Tibial artery (tissue), 4 donors: ENCODE measurements around the gene SUMO3.

Source experiments
- DNase-seq, 2 donors: peaks; one replicate each; pipeline ENCODE4 v3.0.0-alpha.2; 2019
- H3K27ac ChIP-seq, 2 donors: fragments of 200-600 bp; sonication (generic) in 1 of 2; 1 replicate in 1 of 2; 2 replicates in 1 of 2; pipeline ENCODE4 v1.5.1; 2018 to 2019; ENCODE audit warnings: mild to moderate bottlenecking in 1 of 2
- H3K27me3 ChIP-seq, 2 donors: fragments of 200-600 bp; sonication (generic) in 1 of 2; one replicate each; pipeline versions ENCODE4 v1.5.1 to v1.6.0; 2016 to 2019
- H3K36me3 ChIP-seq, 3 donors: fragments of 200-600 bp; sonication (generic) in 2 of 3; one replicate each; pipeline ENCODE4 v1.5.1; 2016 to 2019; ENCODE audit warnings: mild to moderate bottlenecking in 2 of 3
- H3K4me1 ChIP-seq, 4 donors: fragments of 200-600 bp; sonication (generic) in 2 of 4; 1 replicate in 3 of 4; 2 replicates in 1 of 4; pipeline ENCODE4 v1.5.1; 2016 to 2019
- H3K4me3 ChIP-seq, 2 donors: fragments of 200-600 bp; sonication (generic) in 1 of 2; 1 replicate in 1 of 2; 2 replicates in 1 of 2; pipeline ENCODE4 v1.5.1; 2018 to 2019; ENCODE audit warnings: mild to moderate bottlenecking in 2 of 2
- H3K9me3 ChIP-seq, 3 donors: fragments of 200-600 bp; sonication (generic) in 1 of 3; one replicate each; pipeline ENCODE4 v1.5.1; 2016 to 2019
- CTCF ChIP-seq, 2 experiments: fragments of 200-600 bp in 1 of 2; fragments of 450-650 bp in 1 of 2; IDR thresholded peaks; one replicate each; pipeline ENCODE4 v1.5.1; 2017 to 2019; ENCODE audit warnings: antibody characterized with exemption in 2 of 2, mild to moderate bottlenecking in 1 of 2, moderate library complexity in 1 of 2
- intact Hi-C: fragments of 100-400 bp; cut with DNase I; formaldehyde crosslinking; loops from one replicate; pipeline ENCODE4 v1.15.0; 2023; ENCODE audit warnings: low total_unique reads

Gene SUMO3

GRCh38 chr21:44791993-44792392 lies 25.9 kb downstream of the SUMO3 start:
- H3K27ac ChIP-seq, result no peak overlapping the region
- intact Hi-C loops, result loop anchor here (10.0 kb wide), 1 partner anchor 487 kb away; the partner anchor contains the start of gene PFKL
- H3K27me3 ChIP-seq, result no peaks in the 10 kb centered on the region
- peaks cover 0 to 13% (median 11%) of the 10 kb centered on the region in 3 donors for H3K36me3 ChIP-seq
- no peaks in the 10 kb centered on the region for H3K9me3 ChIP-seq
- peaks cover 0 to 10% (median 0%) of the 10 kb centered on the region in 4 donors for H3K4me1 ChIP-seq
- H3K4me3 ChIP-seq, result no peak overlapping the region
- DNase-seq, result no peak
- TF ChIP-seq CTCF (IDR thresholded peaks at IDR 0.05), result no peak

GRCh38 chr21:44791246-44791645 lies 26.6 kb downstream of the SUMO3 start:
- Histone ChIP-seq H3K4me1 (peaks cover 0 to 10% (median 0%) of the 10 kb centered on the region in 4 donors), H3K9me3 (no peaks in the 10 kb centered on the region), H3K36me3 (peaks cover 0 to 13% (median 11%) of the 10 kb centered on the region in 3 donors), H3K27me3 (no peaks in the 10 kb centered on the region), H3K4me3 (no peak overlapping the region), H3K27ac (no peak overlapping the region)
- no peak for TF ChIP-seq CTCF (IDR thresholded peaks at IDR 0.05)
- no peak for DNase-seq
- intact Hi-C loops, result loop anchor here (10.0 kb wide), 1 partner anchor 486 kb away; the partner anchor contains the start of gene PFKL

- intact Hi-C loops, result loop anchor here (10.0 kb wide), 1 partner anchor 486 kb away; the partner anchor contains the start of gene PFKL
- H3K4me1 ChIP-seq, result peaks cover 0 to 10% (median 0%) of the 10 kb centered on the region in 4 donors
- no peak for TF ChIP-seq CTCF (IDR thresholded peaks at IDR 0.05)
- H3K9me3 ChIP-seq, result no peaks in the 10 kb centered on the region
- DNase-seq, result no peak
- peaks cover 0 to 13% (median 11%) of the 10 kb centered on the region in 3 donors for H3K36me3 ChIP-seq
- no peak overlapping the region for H3K27ac ChIP-seq
- H3K4me3 ChIP-seq, result no peak overlapping the region
- no peaks in the 10 kb centered on the region for H3K27me3 ChIP-seq
These were observed 27.5 kb downstream of the SUMO3 start for GRCh38 chr21:44790368-44790767.

DNA sequence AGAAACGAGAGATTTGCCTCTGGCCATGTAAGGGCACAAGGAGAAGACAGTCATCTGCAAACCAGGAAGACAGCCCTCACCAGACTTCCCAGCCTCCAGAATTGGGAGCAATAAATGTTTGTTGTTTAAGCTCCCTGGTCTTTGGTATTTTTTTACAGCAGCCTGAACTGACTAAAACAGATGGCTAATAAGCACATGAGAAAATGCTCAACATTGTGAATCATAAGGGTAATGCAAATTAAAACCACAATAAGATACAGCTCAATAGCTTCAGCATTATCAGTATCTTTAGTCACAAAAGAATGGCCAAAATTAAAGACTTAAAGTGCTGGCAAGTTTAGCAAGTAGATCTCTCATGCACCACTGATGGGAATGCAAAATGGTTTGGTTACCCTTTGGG lies 28.0 kb downstream of the SUMO3 start:
- Histone ChIP-seq H3K4me1 (peaks cover 0 to 10% (median 0%) of the 10 kb centered on the region in 4 donors), H3K27ac (no peak overlapping the region), H3K4me3 (no peak overlapping the region), H3K36me3 (peaks cover 0 to 15% (median 13%) of the 10 kb centered on the region in 3 donors), H3K9me3 (no peaks in the 10 kb centered on the region), H3K27me3 (no peaks in the 10 kb centered on the region)
- DNase-seq, result no peak
- intact Hi-C loops, result loop anchor here (10.0 kb wide), 1 partner anchor 485 kb away; the partner anchor contains the start of gene PFKL
- TF ChIP-seq CTCF (IDR thresholded peaks at IDR 0.05), result no peak

DNA sequence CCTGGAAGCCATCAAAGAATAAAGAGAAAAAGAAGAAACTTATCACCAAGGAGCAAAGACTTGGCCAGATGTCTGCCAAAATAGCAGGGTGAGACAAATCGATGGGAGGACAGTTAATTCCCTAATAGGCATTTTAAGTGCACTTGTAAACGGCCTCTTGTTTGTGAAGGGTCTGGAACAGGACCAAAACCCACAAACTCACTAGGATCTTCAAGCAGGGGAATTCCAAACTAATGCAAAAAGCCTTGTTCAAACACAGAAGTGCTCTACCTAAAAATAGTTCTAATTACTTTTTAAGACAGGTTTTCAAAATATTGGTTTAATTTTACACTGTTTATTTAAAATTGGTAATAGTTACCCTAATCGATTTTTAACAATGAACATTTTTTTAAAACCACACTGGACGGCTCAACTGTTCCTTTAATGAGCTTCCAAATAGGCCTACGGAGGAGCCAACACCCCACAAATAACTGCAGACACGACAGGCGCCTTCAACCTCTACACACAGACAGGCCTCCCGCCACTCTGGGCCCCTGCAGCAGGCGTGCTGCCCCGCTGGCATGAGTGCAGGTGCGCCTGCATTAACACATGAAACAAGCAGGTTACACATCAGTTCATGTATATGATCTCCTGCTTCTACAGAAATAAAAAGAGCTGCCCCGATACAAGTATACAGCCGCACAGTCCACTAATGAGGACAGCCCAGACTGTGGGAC lies 32.1 kb downstream of the SUMO3 start:
- DNase-seq, result no peak
- intact Hi-C loops, result no loop called here
- Histone ChIP-seq H3K4me3 (no peak overlapping the region), H3K27ac (no peak overlapping the region), H3K27me3 (no peaks in the 10 kb centered on the region), H3K9me3 (no peaks in the 10 kb centered on the region), H3K4me1 (no peaks in the 10 kb centered on the region), H3K36me3 (peaks cover 4 to 16% (median 6%) of the 10 kb centered on the region in 3 donors)
- TF ChIP-seq CTCF (IDR thresholded peaks at IDR 0.05), result no peak
